Sigmoid colon (tissue), 3 donors: ENCODE data around the gene OTOF.

Source experiments
- POLR2A ChIP-seq, 2 donors: fragments of 450-650 bp; IDR thresholded peaks; one replicate each; pipeline ENCODE4 v1.6.1; 2016; ENCODE audit warnings: antibody characterized with exemption in 2 of 2, mild to moderate bottlenecking in 2 of 2, moderate library complexity in 2 of 2
- TF ChIP-seq, protein P1 (sequence below), 4 experiments: fragments of 450-650 bp in 3 of 4; fragments of 200-600 bp in 1 of 4; IDR thresholded peaks; one replicate each; pipeline ENCODE4 v1.5.1; 2016 to 2019; ENCODE audit warnings: antibody characterized with exemption in 4 of 4, mild to moderate bottlenecking in 3 of 4, moderate library complexity in 2 of 4

DNA sequence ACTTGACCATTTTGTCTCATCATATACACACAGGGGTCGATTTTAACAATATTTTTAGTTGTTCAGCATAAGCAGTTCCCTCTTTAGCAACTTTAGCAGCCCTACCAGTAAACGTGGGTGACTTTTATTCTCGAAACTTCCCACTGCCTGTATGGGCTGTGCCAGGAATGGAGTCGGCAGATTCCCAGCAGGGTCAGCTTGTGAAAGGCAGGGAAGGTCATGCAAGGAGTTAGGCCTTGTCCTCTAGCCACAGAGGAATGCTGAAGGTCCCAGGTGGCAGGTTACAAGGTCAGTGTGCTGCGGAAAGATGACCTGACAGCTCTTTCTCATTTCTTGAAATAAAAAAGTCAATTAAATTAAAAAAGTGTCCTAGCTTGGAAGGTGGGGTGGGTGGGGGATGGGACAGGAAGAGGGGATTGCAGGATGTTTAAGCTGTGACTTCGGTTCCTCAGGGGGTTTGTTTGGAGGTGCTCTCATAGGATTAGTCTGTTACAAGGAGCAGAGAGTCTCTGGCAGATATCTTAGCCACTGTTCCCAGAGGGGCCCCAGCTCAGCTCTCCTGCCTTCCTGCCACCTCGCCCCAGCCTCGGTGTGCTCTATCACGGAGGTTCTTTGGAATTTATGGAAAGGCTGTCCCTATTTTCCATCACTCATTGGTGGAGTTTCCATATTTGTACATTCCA is 54.8 kb downstream of the OTOF start:
- TF ChIP-seq, protein P1, sequence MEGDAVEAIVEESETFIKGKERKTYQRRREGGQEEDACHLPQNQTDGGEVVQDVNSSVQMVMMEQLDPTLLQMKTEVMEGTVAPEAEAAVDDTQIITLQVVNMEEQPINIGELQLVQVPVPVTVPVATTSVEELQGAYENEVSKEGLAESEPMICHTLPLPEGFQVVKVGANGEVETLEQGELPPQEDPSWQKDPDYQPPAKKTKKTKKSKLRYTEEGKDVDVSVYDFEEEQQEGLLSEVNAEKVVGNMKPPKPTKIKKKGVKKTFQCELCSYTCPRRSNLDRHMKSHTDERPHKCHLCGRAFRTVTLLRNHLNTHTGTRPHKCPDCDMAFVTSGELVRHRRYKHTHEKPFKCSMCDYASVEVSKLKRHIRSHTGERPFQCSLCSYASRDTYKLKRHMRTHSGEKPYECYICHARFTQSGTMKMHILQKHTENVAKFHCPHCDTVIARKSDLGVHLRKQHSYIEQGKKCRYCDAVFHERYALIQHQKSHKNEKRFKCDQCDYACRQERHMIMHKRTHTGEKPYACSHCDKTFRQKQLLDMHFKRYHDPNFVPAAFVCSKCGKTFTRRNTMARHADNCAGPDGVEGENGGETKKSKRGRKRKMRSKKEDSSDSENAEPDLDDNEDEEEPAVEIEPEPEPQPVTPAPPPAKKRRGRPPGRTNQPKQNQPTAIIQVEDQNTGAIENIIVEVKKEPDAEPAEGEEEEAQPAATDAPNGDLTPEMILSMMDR (IDR thresholded peaks at IDR 0.05): no peak
- no peak for TF ChIP-seq POLR2A (IDR thresholded peaks at IDR 0.05)
